Ascending aorta (tissue), 2 donors: Measurements from ENCODE around the gene GLRX3. TPM values are rescaled to one million over a fixed set of nuclear protein-coding genes. Genes with fewer than 3 reads are reported as not detected.

ENCODE experiments used
- DNase-seq, 2 donors: peaks; one replicate each; pipeline ENCODE4 v3.0.0-alpha.2; 2019; ENCODE audit warnings: low spot score in 2 of 2
- H3K27ac ChIP-seq, 2 donors: fragments of 200-600 bp; sonication (generic); one replicate each; pipeline ENCODE4 v1.5.1; 2016 to 2017; ENCODE audit warnings: mild to moderate bottlenecking in 1 of 2
- H3K27me3 ChIP-seq: fragments of 200-600 bp; sonication (generic); one replicate; pipeline ENCODE4 v1.5.1; 2017
- H3K36me3 ChIP-seq, 2 donors: fragments of 200-600 bp; sonication (generic); one replicate each; pipeline ENCODE4 v1.5.1; 2016
- H3K4me1 ChIP-seq, 2 donors: fragments of 200-600 bp; sonication (generic); one replicate each; pipeline ENCODE4 v1.5.1; 2016 to 2017; ENCODE audit warnings: mild to moderate bottlenecking in 1 of 2
- H3K4me3 ChIP-seq, 2 donors: fragments of 200-600 bp; sonication (generic); one replicate each; pipeline ENCODE4 v1.5.1; 2016 to 2017; ENCODE audit warnings: mild to moderate bottlenecking in 1 of 2
- H3K9me3 ChIP-seq, 2 donors: fragments of 200-600 bp; sonication (generic); one replicate each; pipeline ENCODE4 v1.5.1; 2016
- CTCF ChIP-seq, 3 experiments: fragments of 200-600 bp in 2 of 3; fragments of 450-650 bp in 1 of 3; sonication (generic) in 2 of 3; IDR thresholded peaks; one replicate each; pipeline ENCODE4 v1.5.1; 2016 to 2019; ENCODE audit warnings: antibody characterized with exemption in 3 of 3, mild to moderate bottlenecking in 1 of 3, moderate library complexity in 1 of 3
- intact Hi-C: fragments of 100-400 bp; cut with DNase I; formaldehyde crosslinking; loops from one replicate; pipeline ENCODE4 v1.15.1; 2023
- total RNA-seq: library from RNA; depleted of rRNA; stranded (reverse); fragments of >200 nt; gene quantifications from one replicate; pipeline ENCODE4 v1.1.0, GENCODE V29; 2016

GLRX3 gene
- total RNA-seq, 1 donor from 2014 or later = 30.7 TPM

DNA sequence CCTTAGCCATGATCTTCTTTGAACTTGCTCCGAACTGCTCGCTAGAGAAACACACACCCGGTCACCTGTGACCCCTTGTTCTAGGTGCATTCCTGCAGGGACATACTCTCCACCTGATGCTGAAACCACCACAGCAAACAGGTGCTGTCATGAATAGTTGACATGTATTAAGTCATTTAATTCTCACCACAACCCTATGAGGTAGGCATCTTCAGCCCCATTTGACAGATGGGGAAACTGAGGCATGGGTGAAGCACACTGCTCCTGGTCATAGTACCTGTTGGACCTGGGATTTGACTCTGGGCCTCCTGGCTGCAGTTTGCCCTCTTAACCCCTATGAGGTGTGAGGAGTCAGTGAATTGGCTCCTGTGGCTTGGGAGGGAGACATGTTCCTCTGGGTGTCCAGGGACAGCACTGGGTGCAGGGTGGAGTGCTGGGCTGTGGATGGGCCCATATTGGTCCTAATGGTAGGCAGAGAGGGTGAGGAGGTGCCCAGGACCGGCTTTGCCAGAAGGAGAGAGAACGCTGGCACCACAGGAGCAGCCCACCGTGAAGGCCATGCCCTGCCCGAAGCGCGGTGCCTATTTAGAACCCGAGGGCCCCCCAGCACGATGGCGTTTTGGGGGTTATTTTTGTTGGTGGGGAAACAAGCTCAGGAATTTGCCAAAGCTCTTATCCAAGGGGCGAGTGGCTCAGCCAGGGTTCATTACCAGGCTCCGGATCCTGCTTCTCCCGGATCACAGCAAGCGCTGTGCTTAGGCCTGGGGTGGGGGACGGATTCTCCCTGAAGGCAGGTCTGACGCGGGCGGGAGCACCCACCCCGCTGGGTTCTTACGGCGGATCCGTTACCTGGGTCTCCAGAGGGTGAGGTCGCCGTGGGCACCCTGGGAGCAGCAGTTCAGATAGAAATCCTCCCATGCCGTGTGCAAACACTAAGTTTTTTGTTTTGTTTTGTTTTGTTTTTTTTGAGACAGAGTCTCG is 52.3 kb downstream of the GLRX3 start:
- no peaks in the 10 kb centered on the region for H3K27me3 ChIP-seq
- no peak for DNase-seq
- H3K36me3 ChIP-seq = peaks cover 17 to 25% of the 10 kb centered on the region in 2 donors
- H3K9me3 ChIP-seq = no peaks in the 10 kb centered on the region
- peaks cover 4 to 7% of the 10 kb centered on the region in 2 donors for H3K4me1 ChIP-seq
- TF ChIP-seq CTCF (IDR thresholded peaks at IDR 0.05) = no peak
- intact Hi-C loops = no loop called here
- no peak overlapping the region for H3K27ac ChIP-seq
- no peak overlapping the region for H3K4me3 ChIP-seq

GRCh38 chr10:130189608-130190054 is 53.4 kb downstream of the GLRX3 start:
- Histone ChIP-seq H3K27me3 (no peaks in the 10 kb centered on the region), H3K27ac (no peak overlapping the region), H3K4me1 (peaks cover 4 to 7% of the 10 kb centered on the region in 2 donors), H3K4me3 (no peak overlapping the region), H3K36me3 (peaks cover 6 to 14% of the 10 kb centered on the region in 2 donors), H3K9me3 (no peaks in the 10 kb centered on the region)
- TF ChIP-seq CTCF (IDR thresholded peaks at IDR 0.05) = no peak
- no peak for DNase-seq
- intact Hi-C loops = loop anchor here (2.0 kb wide), 1 partner anchor 79 kb away; the partner anchor contains the start of gene C10orf143

DNA sequence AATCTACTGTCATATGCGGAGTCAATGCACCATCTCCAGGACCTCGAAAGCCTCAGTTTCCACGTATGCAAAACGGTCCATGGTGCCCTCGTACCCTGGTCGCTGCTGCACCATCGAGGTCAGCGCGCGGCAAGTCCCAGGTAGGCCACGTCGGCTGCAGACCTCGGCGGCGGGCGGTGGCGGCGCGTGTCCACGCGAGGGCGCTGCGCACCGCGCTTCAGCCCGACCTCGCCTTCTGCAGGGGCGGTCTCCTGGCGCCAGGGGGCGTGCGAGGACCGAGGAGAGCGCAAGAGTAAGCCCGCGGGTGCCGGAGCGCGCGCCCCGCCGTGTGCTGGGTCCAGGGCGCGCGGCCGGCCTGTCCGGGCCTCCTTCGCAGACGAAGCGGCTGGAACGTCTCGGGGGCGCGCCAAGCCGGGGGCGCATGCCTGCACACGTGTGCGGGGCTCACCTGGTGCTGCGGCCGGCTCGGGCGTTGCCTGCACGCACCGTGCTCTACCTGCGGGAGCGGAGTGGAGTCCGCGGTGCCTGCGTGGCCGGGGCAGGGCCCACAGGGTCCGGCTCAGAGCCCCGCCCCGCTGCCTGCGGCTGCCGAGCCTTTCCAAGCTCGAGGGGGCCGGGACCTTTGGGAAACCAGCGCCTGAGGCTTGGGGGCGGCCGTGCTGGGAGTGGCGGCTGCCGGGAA is 54.0 kb downstream of the GLRX3 start:
- no peaks in the 10 kb centered on the region for H3K9me3 ChIP-seq
- TF ChIP-seq CTCF (IDR thresholded peaks at IDR 0.05) = peak; percentile 98 to 100 (median 99)
- peaks cover 4 to 7% of the 10 kb centered on the region in 2 donors for H3K4me1 ChIP-seq
- intact Hi-C loops = loop anchor here (2.0 kb wide), 1 partner anchor 79 kb away; the partner anchor contains the start of gene C10orf143
- peaks cover under 1 to 8% of the 10 kb centered on the region in 2 donors for H3K36me3 ChIP-seq
- no peaks in the 10 kb centered on the region for H3K27me3 ChIP-seq
- H3K4me3 ChIP-seq = peak overlapping the region; percentile 58 to 78
- DNase-seq = peak in 1 of 2 donors; percentile 91
- H3K27ac ChIP-seq = no peak overlapping the region

DNA sequence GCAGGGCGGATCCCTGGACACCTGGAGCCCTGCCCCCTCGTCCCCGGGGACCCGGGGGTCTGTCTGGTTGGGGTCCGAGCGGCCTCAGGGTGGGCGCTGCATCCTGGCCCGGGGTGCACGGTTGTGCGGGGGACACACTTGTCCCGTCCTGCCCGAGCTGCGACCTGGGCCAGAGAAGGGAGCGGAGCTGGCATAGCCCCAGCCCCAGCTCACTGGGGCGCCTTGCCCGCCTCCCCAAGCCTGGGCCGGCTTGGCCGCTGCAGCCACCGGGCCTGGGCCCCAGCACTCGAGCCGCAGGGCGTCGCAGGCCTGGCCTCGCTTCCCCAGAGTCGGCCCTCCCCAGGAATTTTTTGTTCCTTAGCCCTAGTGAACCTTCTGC is 54.5 kb downstream of the GLRX3 start:
- TF ChIP-seq CTCF (IDR thresholded peaks at IDR 0.05) = no peak
- intact Hi-C loops = loop anchor here (2.0 kb wide), 1 partner anchor 80 kb away; the partner anchor contains the start of gene C10orf143
- Histone ChIP-seq H3K36me3 (peaks cover 0 to 3% of the 10 kb centered on the region in 2 donors), H3K9me3 (no peaks in the 10 kb centered on the region), H3K27ac (no peak overlapping the region), H3K4me1 (peaks cover 4 to 7% of the 10 kb centered on the region in 2 donors), H3K4me3 (peak overlapping the region; percentile 58 to 78), H3K27me3 (no peaks in the 10 kb centered on the region)
- no peak for DNase-seq

- no peak for DNase-seq
- peaks cover 4 to 7% of the 10 kb centered on the region in 2 donors for H3K4me1 ChIP-seq
- intact Hi-C loops = loop anchor here (2.0 kb wide), 1 partner anchor 81 kb away; the partner anchor contains the start of gene C10orf143
- H3K9me3 ChIP-seq = no peaks in the 10 kb centered on the region
- H3K36me3 ChIP-seq = no peaks in the 10 kb centered on the region
- H3K4me3 ChIP-seq = no peak overlapping the region
- TF ChIP-seq CTCF (IDR thresholded peaks at IDR 0.05) = no peak
- H3K27ac ChIP-seq = no peak overlapping the region
- H3K27me3 ChIP-seq = no peaks in the 10 kb centered on the region
Measured at GRCh38 chr10:130191380-130191779, 55.2 kb downstream of the GLRX3 start.
